GM19324 (cell line): ENCODE results near the gene PSMB11.
"Not testable (repeated sequence)": the region's sequence is repeated elsewhere in the genome, so short reads cannot be mapped to it uniquely, and the experiment has no call there.

ENCODE experiments used
- ATAC-seq: cut with Tn5 transposase; IDR thresholded peaks from one replicate; pipeline ENCODE4 v1.9.1; 2021; ENCODE audit warnings: mild to moderate bottlenecking, moderate library complexity; ENCODE audit not compliant: unreplicated experiment, low FRiP score

Gene PSMB11

DNA sequence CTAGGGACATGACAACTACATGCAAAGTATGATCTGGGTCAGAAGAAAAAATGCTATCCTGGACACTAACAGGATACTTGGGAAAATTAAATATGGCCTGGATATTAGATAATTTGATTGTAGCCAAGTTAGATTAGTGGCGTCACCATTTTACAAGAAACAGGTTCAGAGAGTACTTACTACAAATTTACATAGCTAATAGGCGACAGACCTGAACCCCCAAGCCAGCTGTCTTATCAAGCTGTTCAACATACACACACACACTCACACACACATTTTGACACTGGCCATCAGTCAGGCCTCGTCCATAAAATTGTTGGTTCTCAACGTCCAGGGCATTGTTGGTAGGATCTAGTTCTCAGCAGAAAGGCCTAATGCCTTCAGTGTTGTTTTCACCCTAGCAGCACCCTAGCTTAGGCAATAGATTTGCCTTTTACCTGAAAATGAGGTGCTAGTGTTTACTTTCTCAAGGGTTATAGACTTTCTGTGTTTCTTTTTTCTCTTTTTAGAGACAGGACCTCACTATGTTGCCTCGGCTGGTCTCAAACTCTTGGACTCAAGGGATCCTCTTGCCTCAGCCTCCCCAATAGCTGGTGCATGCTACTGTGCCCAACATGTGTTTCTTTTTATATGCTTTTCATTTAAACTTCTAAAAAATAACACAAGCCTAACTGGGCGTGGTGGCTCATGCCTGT, 28.8 kb upstream of the PSMB11 start:
- ATAC-seq: no peak

DNA sequence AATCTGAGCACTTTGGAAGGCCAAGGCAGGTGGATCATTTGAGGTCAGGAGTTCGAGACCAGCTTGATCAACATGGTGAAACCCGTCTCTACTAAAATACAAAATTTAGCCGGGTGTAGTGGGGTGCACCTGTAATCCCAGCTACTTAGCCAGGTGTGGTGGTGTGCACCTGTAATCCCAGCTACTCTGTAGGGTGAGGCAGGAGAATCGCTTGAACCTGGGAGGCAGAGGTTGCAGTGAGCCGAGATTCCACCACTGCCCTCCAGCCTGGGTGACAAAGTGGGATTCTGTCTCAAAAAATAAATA, 28.3 kb upstream of the PSMB11 start:
- not testable (repeated sequence) for ATAC-seq

GRCh38 chr14:23015618-23016017, 26.4 kb upstream of the PSMB11 start:
- ATAC-seq: no peak

- ATAC-seq: no peak
Observed at GRCh38 chr14:23017091-23017490, 24.9 kb upstream of the PSMB11 start.

DNA sequence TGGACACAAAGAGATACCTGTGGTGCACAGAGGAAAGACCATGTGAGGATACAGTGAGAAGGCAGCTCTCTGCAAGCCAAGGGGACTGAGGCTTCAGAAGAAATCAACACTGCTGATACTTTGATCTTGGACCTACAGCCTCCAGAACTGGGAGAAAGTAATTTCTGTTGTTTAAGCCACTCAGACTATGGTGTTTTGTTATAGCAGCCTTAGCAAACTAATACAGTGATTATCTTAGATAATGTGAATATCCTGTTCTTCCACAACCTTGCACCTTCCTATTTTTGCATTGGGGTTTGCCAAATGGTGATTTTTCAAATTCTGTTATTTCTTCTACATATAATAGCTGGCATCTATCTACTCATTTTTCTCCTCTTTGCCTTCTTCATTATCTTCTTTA, 23.9 kb upstream of the PSMB11 start:
- ATAC-seq: no peak

- no peak for ATAC-seq
Observed at GRCh38 chr14:23020143-23021128, 21.6 kb upstream of the PSMB11 start.

- no peak for ATAC-seq
Observed at GRCh38 chr14:23021434-23021833, 20.6 kb upstream of the PSMB11 start.

DNA sequence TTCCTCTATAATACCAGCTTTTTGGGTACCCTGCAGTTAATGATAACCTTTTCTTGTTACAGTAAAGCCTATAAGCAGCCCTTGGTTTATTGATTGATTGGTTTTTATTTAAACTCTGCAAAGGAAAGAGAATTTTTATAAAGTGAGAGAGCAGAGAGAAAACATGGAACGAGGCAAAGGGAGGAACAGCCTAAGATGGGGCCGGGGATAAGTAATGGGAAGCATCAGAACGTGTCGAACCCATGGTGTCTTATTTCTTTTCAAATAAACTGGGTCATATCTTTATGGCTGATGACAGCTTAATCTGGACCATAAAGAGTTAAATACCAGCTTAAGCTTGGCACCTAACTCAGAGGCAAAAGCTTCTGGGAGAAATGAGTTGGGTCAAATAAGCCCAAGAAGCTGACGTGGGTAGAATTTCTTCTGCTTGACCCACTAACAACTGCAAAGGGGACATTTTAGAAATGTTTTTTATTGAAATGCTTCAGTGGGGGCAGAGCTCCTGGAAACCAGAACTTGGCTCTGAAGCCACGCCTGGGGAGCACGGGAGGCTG, 20.0 kb upstream of the PSMB11 start:
- ATAC-seq: no peak

DNA sequence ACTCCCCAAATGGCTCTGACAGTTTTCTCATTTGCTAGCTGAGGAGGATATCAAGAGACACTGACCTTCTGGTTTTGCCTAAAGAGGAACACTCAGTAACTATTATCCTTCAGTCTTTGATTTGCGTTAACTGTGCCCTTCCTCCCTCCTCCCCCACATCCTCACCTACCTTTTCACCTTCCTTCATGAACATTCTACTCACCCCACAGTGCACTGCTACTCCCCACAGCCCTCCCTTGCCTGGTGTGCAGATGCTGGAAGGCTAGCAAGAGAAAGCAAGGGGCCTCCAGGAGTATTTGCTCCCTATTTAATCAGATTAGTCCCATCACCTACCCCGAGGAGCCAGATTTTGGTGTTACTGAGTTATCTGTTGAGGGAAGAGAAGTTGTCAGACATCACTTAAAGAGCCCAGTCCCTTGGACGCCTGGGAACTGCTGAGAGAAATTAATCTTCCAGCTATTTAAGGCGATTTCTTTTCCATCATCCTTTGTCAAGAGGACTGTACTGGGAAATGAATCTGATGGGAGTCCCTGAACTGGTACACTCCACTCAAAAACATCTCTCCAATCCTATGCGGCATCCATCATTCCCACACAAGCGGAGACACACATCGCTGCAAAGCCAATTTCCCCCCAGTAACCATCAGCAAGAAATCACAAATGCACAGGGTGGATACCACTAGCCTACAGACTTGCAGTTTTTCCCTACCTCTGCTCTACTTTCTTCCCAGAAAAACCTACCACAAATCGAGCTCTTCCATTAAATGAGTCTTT, 18.8 kb upstream of the PSMB11 start:
- no peak for ATAC-seq

- ATAC-seq: no peak
Observed at GRCh38 chr14:23023795-23024152, 18.2 kb upstream of the PSMB11 start.

DNA sequence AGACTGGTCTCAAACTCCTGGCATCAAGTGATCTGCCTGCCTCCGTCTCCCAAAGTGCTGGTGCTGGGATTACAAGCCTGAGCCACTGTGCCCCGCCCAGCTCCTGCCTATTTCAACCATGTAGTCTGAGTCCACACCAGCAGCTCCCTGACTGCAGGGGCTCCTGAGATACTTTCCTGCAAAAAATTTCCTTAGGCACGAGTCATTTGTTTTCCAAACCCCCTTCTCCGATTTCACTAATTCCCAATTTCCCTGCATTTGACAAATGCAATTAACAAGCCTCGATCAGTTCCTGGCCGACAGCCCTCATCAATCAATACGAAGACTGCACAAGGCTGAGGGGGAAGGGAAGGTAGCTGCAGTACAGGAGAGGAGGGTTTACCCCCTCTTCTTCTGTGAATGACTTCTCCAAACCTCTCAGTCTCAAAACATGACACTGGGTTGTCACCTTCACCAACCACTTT, 17.4 kb upstream of the PSMB11 start:
- ATAC-seq: no peak

DNA sequence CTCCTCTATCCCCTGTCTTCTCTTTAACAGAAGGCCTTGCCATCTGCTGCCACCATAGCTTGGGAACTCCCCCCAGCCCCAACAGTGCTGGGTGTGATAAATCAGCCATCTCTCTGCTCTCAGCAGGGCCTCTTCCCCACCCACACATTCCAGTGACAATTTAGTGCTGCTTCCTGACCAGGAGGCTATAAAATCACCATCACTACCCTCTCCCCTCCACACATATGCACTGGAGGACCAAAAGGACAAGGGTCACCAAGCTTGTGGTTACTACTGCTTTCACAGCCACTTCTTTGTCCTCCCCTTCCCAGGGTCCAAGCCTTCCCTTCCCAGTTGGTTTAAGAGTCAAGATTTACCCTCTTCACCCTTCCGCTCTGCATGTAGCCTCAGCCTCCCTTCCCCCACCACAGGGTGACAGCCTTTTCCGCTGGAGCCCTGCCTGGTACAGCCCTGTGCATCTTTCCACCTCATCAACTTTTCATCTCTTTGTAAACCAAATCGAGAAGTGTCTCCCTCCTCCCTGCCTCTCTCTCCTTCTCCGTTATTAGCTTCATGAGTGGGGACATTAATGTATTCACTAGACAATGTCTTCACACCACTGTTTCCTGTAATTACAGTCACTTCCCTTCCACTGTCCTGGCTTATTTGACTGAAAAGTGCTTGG, 16.7 kb upstream of the PSMB11 start:
- ATAC-seq: no peak

DNA sequence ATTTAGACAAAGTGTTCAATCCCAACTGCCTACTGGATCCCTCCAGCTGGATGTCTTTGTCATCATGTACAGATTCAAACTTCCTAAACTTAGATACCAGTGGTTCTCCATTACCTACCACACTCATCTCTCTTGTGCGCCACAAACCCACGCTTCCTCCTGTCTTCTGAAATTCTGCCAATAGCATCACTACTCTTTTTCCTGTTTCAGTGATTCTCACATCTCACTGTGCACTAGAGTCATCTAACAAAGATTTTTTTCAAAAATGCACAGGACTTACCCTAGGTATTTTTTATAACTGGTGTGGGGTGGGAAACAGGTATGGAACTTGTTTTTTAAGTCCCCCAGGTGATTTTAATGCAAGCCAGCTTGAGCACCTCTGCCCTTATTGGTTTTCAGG, 13.2 kb upstream of the PSMB11 start:
- no peak for ATAC-seq

- ATAC-seq: no peak
Observed at GRCh38 chr14:23030936-23031335, 11.1 kb upstream of the PSMB11 start.

- no peak for ATAC-seq
Observed at GRCh38 chr14:23033251-23033727, 8.7 kb upstream of the PSMB11 start.

- peak; percentile 6 for ATAC-seq
Observed at GRCh38 chr14:23033801-23034497, 8.1 kb upstream of the PSMB11 start.

DNA sequence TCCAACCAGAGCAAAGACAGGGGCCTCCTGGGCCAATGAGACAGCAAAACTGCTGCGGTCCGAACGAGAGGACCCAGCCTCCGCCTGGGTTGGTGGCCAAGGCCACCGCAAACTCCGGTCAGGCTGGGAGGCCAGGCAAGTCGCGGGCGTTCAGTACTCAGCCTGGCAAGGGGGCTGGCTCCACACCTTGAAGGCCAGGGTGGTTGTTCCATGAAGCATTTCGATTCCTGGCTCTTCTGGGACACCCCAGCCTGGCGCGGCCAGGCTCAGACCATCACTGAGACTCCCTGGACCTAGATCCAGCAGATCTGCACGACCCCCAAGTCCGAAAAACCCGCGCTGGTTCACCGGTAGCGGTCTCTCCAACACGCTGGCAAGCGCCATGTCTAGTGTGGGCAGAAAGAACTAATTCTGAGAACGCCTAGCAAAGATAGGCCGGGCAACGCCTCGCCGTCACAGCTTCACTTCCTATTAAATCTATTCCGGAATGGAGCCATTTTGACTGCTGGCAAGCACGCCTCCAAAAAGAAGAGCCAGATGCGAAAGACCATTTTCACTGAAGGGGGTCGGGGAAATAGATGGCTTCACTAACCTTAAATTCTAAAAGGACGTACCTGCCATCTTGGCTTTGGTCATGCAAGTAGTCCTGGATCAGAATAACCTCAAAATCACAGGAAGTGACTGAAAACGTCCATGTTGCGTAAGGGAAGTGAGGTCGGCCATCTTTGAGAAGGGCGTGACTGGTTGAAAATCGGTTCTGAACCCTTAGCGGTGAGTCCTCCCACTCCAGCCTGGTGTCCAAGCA, 7.3 kb upstream of the PSMB11 start, which contains the start of gene PSMB5:
Gene PSMB5, minus strand, starts transcription at position 403 of the 805 bp plus-strand sequence. Its CDS starts 19 bp downstream, at position 384.
- ATAC-seq: peak; percentile 92

GRCh38 chr14:23035303-23036144, 6.5 kb upstream of the PSMB11 start:
- ATAC-seq: no peak
